ENCODE data around the gene TMEM82. TPM values are rescaled to one million over a fixed set of nuclear protein-coding genes. Genes with fewer than 3 reads are reported as not detected.

Gene TMEM82
- total and polyA plus RNA-seq, 2 of the 13 experiments (the other 11 are each of a cell fraction or from before 2014, with no cell fraction given) = 0.24 to 0.97 TPM

GRCh38 chr1:15736038-15736891 is 6.0 kb upstream of the TMEM82 start, which contains the start of gene SLC25A34 (continued):
- no peak for TF ChIP-seq ZNF75D (CRISPR knock-in tag; IDR thresholded peaks at IDR 0.05; ENCODE audit: borderline replicate concordance)
- no peak for TF ChIP-seq THAP11 (CRISPR knock-in tag; IDR thresholded peaks at IDR 0.05)
- TF ChIP-seq GLI4 (CRISPR knock-in tag; IDR thresholded peaks at IDR 0.05; ENCODE audit: borderline replicate concordance) = no peak
- no peak for TF ChIP-seq MTF2 (CRISPR knock-in tag; IDR thresholded peaks at IDR 0.05; ENCODE audit: borderline replicate concordance)
- no peak for TF ChIP-seq JUNB (CRISPR knock-in tag; IDR thresholded peaks at IDR 0.05; ENCODE audit: borderline replicate concordance)
- TF ChIP-seq ZNF18 (CRISPR knock-in tag; IDR thresholded peaks at IDR 0.05; ENCODE audit: insufficient replicate concordance) = no peak
- TF ChIP-seq SETDB1 (CRISPR knock-in tag; IDR thresholded peaks at IDR 0.05; ENCODE audit: borderline replicate concordance) = no peak
- no peak for TF ChIP-seq CENPT (CRISPR knock-in tag; IDR thresholded peaks at IDR 0.05; ENCODE audit: low read depth)
- peak; percentile 11 for TF ChIP-seq TEAD3 (CRISPR knock-in tag; optimal IDR thresholded peaks at IDR 0.05; ENCODE audit: borderline replicate concordance)
- peak; percentile 25; the same call in 1 of the 2 replicates for TF ChIP-seq HNF4G (IDR thresholded peaks at IDR 0.05; ENCODE audit: borderline replicate concordance, low read depth, low read length)
- no peak for TF ChIP-seq HNF4G (CRISPR knock-in tag; IDR thresholded peaks at IDR 0.05; ENCODE audit: borderline replicate concordance, low read depth)
- TF ChIP-seq HMG20A (CRISPR knock-in tag; IDR thresholded peaks at IDR 0.05; ENCODE audit: borderline replicate concordance) = no peak
- TF ChIP-seq CCAR2 (optimal IDR thresholded peaks at IDR 0.05; ENCODE audit: low read depth, low read length) = no peak
- TF ChIP-seq CREB1 (IDR thresholded peaks at IDR 0.05) = no peak
- no peak for TF ChIP-seq CREB1 (CRISPR knock-in tag; IDR thresholded peaks at IDR 0.05)
- no peak for TF ChIP-seq GATAD2A (CRISPR knock-in tag; IDR thresholded peaks at IDR 0.05)
- no peak for TF ChIP-seq ZBTB2 (CRISPR knock-in tag; IDR thresholded peaks at IDR 0.05; ENCODE audit: low read depth)
- no peak for TF ChIP-seq E2F2 (CRISPR knock-in tag; IDR thresholded peaks at IDR 0.05; ENCODE audit: borderline replicate concordance)
- TF ChIP-seq RBAK (CRISPR knock-in tag; IDR thresholded peaks at IDR 0.05) = no peak
- no peak for TF ChIP-seq MXD1 (CRISPR knock-in tag; IDR thresholded peaks at IDR 0.05)
- peak; percentile 53; the same call in 1 of the 2 replicates for TF ChIP-seq ZFX (CRISPR knock-in tag; IDR thresholded peaks at IDR 0.05; ENCODE audit: low read depth)
- TF ChIP-seq PHB2 (IDR thresholded peaks at IDR 0.05; ENCODE audit: partially characterized antibody) = no peak
- 0 out of 2 replicates have a peak, but pooled peaks have one; percentile 12 for TF ChIP-seq DRAP1 (CRISPR knock-in tag; IDR thresholded peaks at IDR 0.05)
- no peak for TF ChIP-seq ZNF781 (CRISPR knock-in tag; IDR thresholded peaks at IDR 0.05; ENCODE audit: borderline replicate concordance, not compliant biosample characterization)
